Stimulated activated CD8-positive, alpha-beta memory T cell treated with anti-CD3 and anti-CD28 coated beads, Interleukin-15, amount 100 ng/mL, for 48 hours (primary cell): ENCODE measurements around the gene LYZL6.

ENCODE experiments used
- DNase-seq, 2 donors: peaks; one replicate each; pipeline ENCODE4 v3.0.0-alpha.2; 2020; ENCODE audit warnings: low read depth in 2 of 2

Gene LYZL6

GRCh38 chr17:35943537-35943936 lies at the start of gene LYZL6:
Gene LYZL6, minus strand, starts transcription at chr17:35943713. Its CDS starts 4,357 bp downstream, at chr17:35939356.
- no peak for DNase-seq

- no peak for DNase-seq
Measured at GRCh38 chr17:35991075-35991474, 47.6 kb upstream of the LYZL6 start.

GRCh38 chr17:35988164-35988563 lies 44.7 kb upstream of the LYZL6 start:
- no peak for DNase-seq

GRCh38 chr17:35986643-35987042 lies 43.1 kb upstream of the LYZL6 start, which contains the start of gene CCL14:
Gene CCL14, minus strand, starts transcription at chr17:35986729. Its CDS starts 80 bp downstream, at chr17:35986649.
- DNase-seq: no peak

- no peak for DNase-seq
Measured at GRCh38 chr17:35984140-35984539, 40.6 kb upstream of the LYZL6 start.

GRCh38 chr17:35982409-35983191 lies 39.1 kb upstream of the LYZL6 start:
- no peak for DNase-seq

- DNase-seq: no peak
Measured at GRCh38 chr17:35981908-35982330, 38.4 kb upstream of the LYZL6 start.

GRCh38 chr17:35981246-35981645 lies 37.7 kb upstream of the LYZL6 start, which contains the start of gene CCL16:
Gene CCL16, minus strand, starts transcription at chr17:35981497. Its CDS starts 77 bp downstream, at chr17:35981420.
- DNase-seq: no peak

GRCh38 chr17:35978346-35978745 lies 34.8 kb upstream of the LYZL6 start:
- DNase-seq: no peak

- DNase-seq: no peak
Measured at GRCh38 chr17:35977509-35977908, 34.0 kb upstream of the LYZL6 start.

GRCh38 chr17:35973333-35974260 lies 30.1 kb upstream of the LYZL6 start:
- no peak for DNase-seq

- no peak for DNase-seq
Measured at GRCh38 chr17:35972945-35973332, 29.4 kb upstream of the LYZL6 start.

GRCh38 chr17:35972535-35972934 lies 29.0 kb upstream of the LYZL6 start:
- no peak for DNase-seq

GRCh38 chr17:35972066-35972465 lies 28.6 kb upstream of the LYZL6 start:
- no peak for DNase-seq

GRCh38 chr17:35969558-35970380 lies 26.3 kb upstream of the LYZL6 start:
- peak; percentile 38 to 65 for DNase-seq

GRCh38 chr17:35968520-35969054 lies 25.1 kb upstream of the LYZL6 start:
- no peak for DNase-seq

- DNase-seq: no peak
Measured at GRCh38 chr17:35965272-35965671, 21.8 kb upstream of the LYZL6 start.

GRCh38 chr17:35963663-35964062 lies 20.1 kb upstream of the LYZL6 start:
- no peak for DNase-seq

- DNase-seq: no peak
Measured at GRCh38 chr17:35953720-35954119, 10.2 kb upstream of the LYZL6 start.

- no peak for DNase-seq
Measured at GRCh38 chr17:35949401-35949800, 5.9 kb upstream of the LYZL6 start.

GRCh38 chr17:35948092-35948491 lies 4.6 kb upstream of the LYZL6 start:
- DNase-seq: no peak
